GM12872 (cell line): ENCODE results near the gene TTLL11.

Experiments used
- TF ChIP-seq, protein P1 (sequence below): IDR thresholded peaks from 3 replicates; pipeline ENCODE4 v1.5.1; 2011; ENCODE audit warnings: low read depth, mild to moderate bottlenecking, low read length, moderate library complexity; ENCODE audit not compliant: insufficient read depth

Gene TTLL11

DNA sequence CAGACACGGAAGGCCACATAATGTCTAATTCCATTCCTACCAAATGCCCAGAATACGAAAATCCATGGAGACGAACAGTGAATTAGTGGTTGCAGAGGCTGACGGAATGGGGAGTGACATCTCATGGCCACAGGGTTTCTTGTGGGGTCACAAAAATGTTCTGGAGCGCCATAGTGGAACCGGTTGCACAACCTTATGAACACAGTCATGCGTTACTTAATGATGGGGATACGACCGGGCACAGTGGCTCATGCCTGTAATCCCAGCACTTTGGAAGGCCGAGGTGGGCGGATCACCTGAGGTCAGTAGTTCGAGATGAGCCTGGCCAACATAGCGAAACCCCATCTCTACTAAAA, 26.0 kb upstream of the TTLL11 start:
- TF ChIP-seq, protein P1, sequence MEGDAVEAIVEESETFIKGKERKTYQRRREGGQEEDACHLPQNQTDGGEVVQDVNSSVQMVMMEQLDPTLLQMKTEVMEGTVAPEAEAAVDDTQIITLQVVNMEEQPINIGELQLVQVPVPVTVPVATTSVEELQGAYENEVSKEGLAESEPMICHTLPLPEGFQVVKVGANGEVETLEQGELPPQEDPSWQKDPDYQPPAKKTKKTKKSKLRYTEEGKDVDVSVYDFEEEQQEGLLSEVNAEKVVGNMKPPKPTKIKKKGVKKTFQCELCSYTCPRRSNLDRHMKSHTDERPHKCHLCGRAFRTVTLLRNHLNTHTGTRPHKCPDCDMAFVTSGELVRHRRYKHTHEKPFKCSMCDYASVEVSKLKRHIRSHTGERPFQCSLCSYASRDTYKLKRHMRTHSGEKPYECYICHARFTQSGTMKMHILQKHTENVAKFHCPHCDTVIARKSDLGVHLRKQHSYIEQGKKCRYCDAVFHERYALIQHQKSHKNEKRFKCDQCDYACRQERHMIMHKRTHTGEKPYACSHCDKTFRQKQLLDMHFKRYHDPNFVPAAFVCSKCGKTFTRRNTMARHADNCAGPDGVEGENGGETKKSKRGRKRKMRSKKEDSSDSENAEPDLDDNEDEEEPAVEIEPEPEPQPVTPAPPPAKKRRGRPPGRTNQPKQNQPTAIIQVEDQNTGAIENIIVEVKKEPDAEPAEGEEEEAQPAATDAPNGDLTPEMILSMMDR = no peak

DNA sequence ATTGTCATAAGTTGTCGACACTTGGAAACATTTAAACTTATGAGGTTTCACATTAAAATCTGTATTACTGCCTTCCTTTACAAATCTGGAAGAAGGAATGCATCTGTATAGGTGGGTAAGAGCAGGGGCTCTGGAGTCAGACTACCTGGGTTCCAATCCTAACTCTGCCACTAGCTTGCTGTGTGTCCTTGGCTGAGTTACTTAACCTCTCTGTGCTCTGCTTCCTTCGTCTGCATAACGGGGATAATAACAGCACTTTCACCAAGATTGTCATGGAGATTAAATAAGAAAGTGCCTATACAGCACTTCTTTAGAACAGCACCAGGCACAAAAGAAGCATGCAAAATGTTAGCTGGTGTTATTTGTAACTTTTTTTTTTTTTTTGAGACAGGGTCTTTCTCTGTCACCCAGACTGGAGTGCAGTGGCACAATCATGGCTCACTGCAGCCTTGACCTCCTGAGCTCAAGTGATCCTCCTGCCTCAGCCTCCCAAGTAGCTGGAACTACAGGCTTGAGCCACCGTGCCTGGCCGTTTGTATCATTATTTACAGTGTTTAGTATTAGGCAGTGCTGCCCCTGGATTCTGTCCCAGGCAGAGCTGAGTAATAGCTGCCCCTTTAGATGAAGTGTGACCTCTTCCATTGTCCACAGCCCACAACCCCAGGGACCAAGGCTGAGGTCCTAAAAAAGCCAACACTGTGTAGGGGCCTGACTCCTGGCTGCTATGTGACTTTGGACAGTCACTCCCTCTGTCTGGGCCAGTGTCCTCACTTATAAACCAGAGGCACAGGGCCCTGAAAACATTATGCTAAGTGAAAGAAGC, 25.4 kb upstream of the TTLL11 start:
- TF ChIP-seq, protein P1 = no peak

DNA sequence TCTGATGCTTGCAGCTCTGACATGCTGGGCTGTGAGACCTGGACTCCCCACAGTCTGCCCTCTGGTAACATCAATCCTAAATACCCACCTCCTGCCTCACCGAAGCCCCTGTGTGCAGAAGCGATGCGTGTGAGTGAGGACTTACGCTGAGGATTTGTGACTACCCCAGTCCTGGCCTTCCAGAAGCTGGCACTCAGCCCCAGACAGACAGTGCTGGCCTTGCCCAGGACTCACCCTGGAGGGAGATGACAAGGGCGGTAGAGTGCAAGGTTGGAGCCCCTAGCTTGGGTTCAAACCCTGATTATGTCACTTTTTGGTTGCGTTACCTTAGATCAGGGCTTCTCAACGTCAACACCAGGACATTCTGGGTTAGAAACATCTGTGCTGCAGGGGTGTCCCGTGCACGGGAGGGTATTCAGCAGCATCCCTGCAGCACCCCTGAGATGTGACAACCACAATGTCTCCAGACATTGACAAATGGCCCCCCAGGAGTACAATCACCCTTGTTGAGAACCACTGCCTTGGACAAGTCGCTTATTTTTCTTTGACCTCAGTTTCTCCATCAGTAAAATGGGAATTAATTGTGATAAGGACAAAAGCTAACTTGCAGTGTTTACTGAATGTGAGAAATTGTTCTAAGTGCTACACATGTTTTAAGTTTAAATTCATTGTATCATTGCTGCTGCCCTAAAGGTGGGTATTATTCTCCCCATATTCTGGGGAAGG, 23.5 kb upstream of the TTLL11 start:
- TF ChIP-seq, protein P1 = no peak

DNA sequence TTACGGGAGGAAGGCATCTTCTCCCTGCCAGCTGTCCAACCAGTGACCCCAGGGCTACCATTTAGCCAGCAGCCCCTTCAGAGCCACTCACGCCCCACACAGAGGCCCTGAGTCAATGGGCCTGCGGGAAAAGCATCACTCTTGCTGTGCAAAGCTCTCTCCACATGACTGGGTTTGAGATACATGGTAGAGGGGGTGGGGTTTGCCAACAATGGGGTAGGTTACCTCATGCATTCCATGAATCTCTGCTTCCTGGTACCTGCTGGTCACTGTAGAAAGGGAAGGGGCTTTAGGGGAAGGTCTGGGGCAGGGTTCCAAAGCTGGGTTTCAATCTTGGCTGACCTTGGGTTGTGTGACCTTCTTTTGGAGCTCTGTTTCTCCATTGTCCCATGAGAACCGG, 22.9 kb upstream of the TTLL11 start:
- TF ChIP-seq, protein P1 = no peak

DNA sequence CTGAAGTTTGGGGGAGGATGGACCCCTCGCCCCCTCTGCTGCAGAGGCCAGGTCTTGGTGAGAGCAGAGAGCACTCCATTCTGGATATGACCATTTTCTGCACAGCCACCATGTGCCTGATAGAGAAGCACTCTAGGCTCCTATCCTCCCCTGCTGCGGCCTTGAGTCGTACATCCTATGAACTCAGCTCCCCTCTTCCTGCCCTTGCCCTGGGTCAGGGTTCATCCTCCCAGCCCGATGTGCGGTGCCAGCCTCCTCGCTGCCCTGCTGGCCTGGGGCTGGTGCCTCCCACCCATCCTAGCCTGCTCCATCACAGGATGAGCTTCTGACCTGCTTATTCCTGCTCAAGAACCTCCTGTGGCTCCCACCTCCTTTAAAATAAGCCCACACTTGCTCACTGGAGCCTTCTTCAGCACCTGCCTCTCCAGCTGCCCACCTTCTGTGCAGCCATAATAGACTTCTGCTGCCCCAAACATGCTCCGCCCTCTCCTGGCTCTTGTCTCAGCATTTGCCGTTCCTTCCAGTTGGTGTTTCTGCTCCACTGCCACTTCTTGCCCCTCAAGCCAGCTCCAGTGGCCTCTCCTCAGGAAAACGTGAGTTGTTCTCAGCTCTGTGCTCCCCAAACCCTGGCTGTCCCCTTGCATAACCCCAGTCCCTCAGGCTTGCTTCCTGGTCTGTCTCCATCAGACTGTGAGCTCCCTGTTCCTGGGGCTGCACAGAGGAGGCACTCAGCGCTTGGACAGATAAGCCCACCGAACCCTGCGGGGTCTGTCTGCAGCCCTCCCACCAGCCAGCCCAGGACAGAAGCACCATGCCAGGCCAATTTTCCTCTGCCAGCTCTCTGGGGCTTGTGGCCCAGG, 22.3 kb upstream of the TTLL11 start:
- TF ChIP-seq, protein P1 = no peak

DNA sequence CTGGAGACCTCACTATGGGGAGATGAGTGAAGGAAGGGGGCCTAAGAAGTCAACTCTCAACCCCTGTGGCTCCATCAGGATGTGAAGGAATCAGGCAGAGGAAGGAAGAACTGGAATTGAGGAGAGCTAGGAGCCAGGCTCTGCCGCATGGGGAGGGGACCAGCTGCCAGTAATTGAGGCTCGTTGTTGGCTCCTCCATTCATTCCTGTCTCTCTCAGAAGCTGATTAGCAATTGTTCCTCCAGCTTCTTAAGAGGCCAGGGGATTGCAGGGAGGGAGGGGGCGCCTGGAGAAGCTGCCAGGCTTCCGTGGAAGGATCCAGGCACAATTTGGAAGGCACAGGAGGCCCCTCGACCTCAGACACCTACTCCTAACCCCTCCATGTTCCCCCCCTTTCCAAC, 20.5 kb upstream of the TTLL11 start:
- TF ChIP-seq, protein P1 = no peak

DNA sequence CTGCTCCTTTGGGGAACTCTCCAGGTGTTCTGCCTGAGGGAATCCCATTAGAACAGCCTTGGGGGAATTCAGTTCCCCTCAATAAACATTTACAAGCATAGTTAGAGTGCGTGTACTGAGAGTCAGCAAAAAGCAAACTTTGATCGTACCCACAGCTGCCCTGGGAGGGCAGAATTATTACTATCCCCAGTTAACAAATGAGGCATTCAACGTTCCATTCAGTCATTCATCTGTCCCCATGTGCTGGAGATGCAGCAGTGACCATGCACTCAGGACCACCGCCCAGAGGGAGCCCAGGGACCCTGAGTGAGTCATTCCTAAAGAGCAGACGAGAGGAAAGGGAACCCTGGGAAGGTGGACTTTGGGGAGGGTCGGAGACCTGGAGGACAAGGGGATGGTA, 19.1 kb upstream of the TTLL11 start:
- TF ChIP-seq, protein P1 = no peak
